Karpas-422 (cell line): ENCODE measurements around the gene MAN1C1. TPM values are rescaled to one million over a fixed set of nuclear protein-coding genes. Genes with fewer than 3 reads are reported as not detected.

Source experiments
- DNase-seq: peaks from one replicate; pipeline ENCODE4 v3.0.0-alpha.2; 2015
- H2AFZ ChIP-seq: fragments of 200-600 bp; sonication (generic); 2 replicates; pipeline ENCODE4 v1.6.1; 2014; ENCODE audit warnings: antibody characterized with exemption, low read length, mixed read lengths
- H3K27ac ChIP-seq: fragments of 200-600 bp; sonication (generic); 2 replicates; pipeline ENCODE4 v1.5.1; 2014; ENCODE audit warnings: mild to moderate bottlenecking, low read length, moderate library complexity
- H3K27me3 ChIP-seq: fragments of 200-600 bp; sonication (generic); 2 replicates; pipeline ENCODE4 v1.6.1; 2014; ENCODE audit warnings: low read length, mixed read lengths
- H3K36me3 ChIP-seq: fragments of 200-600 bp; sonication (generic); 2 replicates; pipeline ENCODE4 v1.6.1; 2014; ENCODE audit warnings: low read length, mixed read lengths; ENCODE audit not compliant: insufficient read depth
- H3K4me1 ChIP-seq: fragments of 200-600 bp; sonication (generic); 2 replicates; pipeline ENCODE4 v1.6.1; 2014; ENCODE audit warnings: mild to moderate bottlenecking, low read length, mixed read lengths
- H3K4me2 ChIP-seq: fragments of 200-600 bp; sonication (generic); 2 replicates; pipeline ENCODE4 v1.6.1; 2014; ENCODE audit warnings: low read length, low read depth, mild to moderate bottlenecking; ENCODE audit not compliant: poor library complexity, severe bottlenecking
- H3K4me3 ChIP-seq: fragments of 200-600 bp; sonication (generic); 2 replicates; pipeline ENCODE4 v1.5.1; 2014; ENCODE audit warnings: mild to moderate bottlenecking, antibody characterized with exemption, low read length, mixed read lengths
- H3K79me2 ChIP-seq: fragments of 200-600 bp; sonication (generic); 2 replicates; pipeline ENCODE4 v1.6.1; 2014; ENCODE audit warnings: mild to moderate bottlenecking, low read length, mixed read lengths
- H3K9ac ChIP-seq: fragments of 200-600 bp; sonication (generic); 2 replicates; pipeline ENCODE4 v1.6.0; 2014; ENCODE audit warnings: low read length
- H3K9me2 ChIP-seq: fragments of 200-600 bp; sonication (generic), shearing (Covaris generic); replicated peaks from 2 replicates; pipeline ENCODE4 v1.6.0; 2014; ENCODE audit warnings: mild to moderate bottlenecking, low read length, moderate library complexity; ENCODE audit not compliant: insufficient read depth
- H3K9me3 ChIP-seq: fragments of 300-700, 200-600 bp; sonication (generic); 2 replicates; pipeline ENCODE4 v1.6.1; 2014; ENCODE audit warnings: low read length, mixed read lengths
- H4K20me1 ChIP-seq: fragments of 200-600 bp; sonication (generic); 2 replicates; pipeline ENCODE4 v1.6.1; 2014; ENCODE audit warnings: mild to moderate bottlenecking, antibody characterized with exemption, low read length, low read depth; ENCODE audit not compliant: insufficient read depth
- total RNA-seq: library from RNA; depleted of rRNA; stranded (reverse); fragments of >200 nt; shearing (Covaris generic); gene quantifications from 2 replicates; pipeline ENCODE4 v1.2.3, GENCODE V29; 2014; ENCODE audit warnings: low replicate concordance

The MAN1C1 gene
- total RNA-seq, 1 experiment from 2014 or later, result not detected

- H3K36me3 ChIP-seq, result no peaks in the 10 kb centered on the region
- no peak overlapping the region for H3K4me2 ChIP-seq
- H3K27ac ChIP-seq, result no peak overlapping the region
- no peaks in the 10 kb centered on the region for H3K9me2 ChIP-seq
- no peaks in the 10 kb centered on the region for H4K20me1 ChIP-seq
- no peak overlapping the region for H3K4me3 ChIP-seq
- H3K9me3 ChIP-seq, result no peaks in the 10 kb centered on the region
- H3K79me2 ChIP-seq, result no peaks in the 10 kb centered on the region
- H3K4me1 ChIP-seq, result no peaks in the 10 kb centered on the region
- no peak for DNase-seq
- 0 out of 2 replicates have a peak, but pooled peaks cover 2% of the 10 kb centered on the region for H3K27me3 ChIP-seq
- no peak overlapping the region for H3K9ac ChIP-seq
- H2AFZ ChIP-seq, result no peak overlapping the region
Measured at GRCh38 chr1:25724966-25725365, 108.4 kb downstream of the MAN1C1 start.

- H3K27ac ChIP-seq, result no peak overlapping the region
- no peaks in the 10 kb centered on the region for H3K9me2 ChIP-seq
- H3K9me3 ChIP-seq, result no peaks in the 10 kb centered on the region
- DNase-seq, result no peak
- no peaks in the 10 kb centered on the region for H3K79me2 ChIP-seq
- H3K36me3 ChIP-seq, result no peaks in the 10 kb centered on the region
- H3K27me3 ChIP-seq, result 0 out of 2 replicates have a peak, but pooled peaks cover 2% of the 10 kb centered on the region
- no peaks in the 10 kb centered on the region for H4K20me1 ChIP-seq
- no peak overlapping the region for H3K9ac ChIP-seq
- no peak overlapping the region for H3K4me2 ChIP-seq
- no peak overlapping the region for H3K4me3 ChIP-seq
- no peaks in the 10 kb centered on the region for H3K4me1 ChIP-seq
- no peak overlapping the region for H2AFZ ChIP-seq
Measured at GRCh38 chr1:25725482-25725881, 108.9 kb downstream of the MAN1C1 start.

- Histone ChIP-seq H3K27me3 (0 out of 2 replicates have a peak, but pooled peaks cover 2% of the 10 kb centered on the region), H3K4me1 (no peaks in the 10 kb centered on the region), H3K4me3 (no peak overlapping the region), H3K9me3 (no peaks in the 10 kb centered on the region), H3K36me3 (no peaks in the 10 kb centered on the region), H3K9ac (no peak overlapping the region), H3K27ac (no peak overlapping the region), H2AFZ (no peak overlapping the region), H3K4me2 (no peak overlapping the region), H3K9me2 (no peaks in the 10 kb centered on the region), H3K79me2 (no peaks in the 10 kb centered on the region), H4K20me1 (0 out of 2 replicates have a peak, but pooled peaks cover 7% of the 10 kb centered on the region)
- DNase-seq, result no peak
Measured at GRCh38 chr1:25727088-25727487, 110.5 kb downstream of the MAN1C1 start.

- Histone ChIP-seq H3K4me3 (no peak overlapping the region), H3K9me2 (no peaks in the 10 kb centered on the region), H3K9ac (no peak overlapping the region), H3K4me2 (no peak overlapping the region), H3K27me3 (0 out of 2 replicates have a peak, but pooled peaks cover 2% of the 10 kb centered on the region), H4K20me1 (0 out of 2 replicates have a peak, but pooled peaks cover 7% of the 10 kb centered on the region), H3K27ac (no peak overlapping the region), H2AFZ (no peak overlapping the region), H3K36me3 (no peaks in the 10 kb centered on the region), H3K9me3 (no peaks in the 10 kb centered on the region), H3K4me1 (no peaks in the 10 kb centered on the region), H3K79me2 (no peaks in the 10 kb centered on the region)
- no peak for DNase-seq
Measured at GRCh38 chr1:25727635-25728286, 111.2 kb downstream of the MAN1C1 start.

GRCh38 chr1:25728301-25728935 lies 111.8 kb downstream of the MAN1C1 start:
- DNase-seq, result no peak
- H3K79me2 ChIP-seq, result no peaks in the 10 kb centered on the region
- 0 out of 2 replicates have a peak, but pooled peaks cover 2% of the 10 kb centered on the region for H3K27me3 ChIP-seq
- no peak overlapping the region for H3K27ac ChIP-seq
- no peak overlapping the region for H3K9ac ChIP-seq
- H3K4me3 ChIP-seq, result no peak overlapping the region
- no peaks in the 10 kb centered on the region for H3K9me2 ChIP-seq
- no peak overlapping the region for H2AFZ ChIP-seq
- no peaks in the 10 kb centered on the region for H3K36me3 ChIP-seq
- H3K4me1 ChIP-seq, result no peaks in the 10 kb centered on the region
- no peak overlapping the region for H3K4me2 ChIP-seq
- H3K9me3 ChIP-seq, result no peaks in the 10 kb centered on the region
- 0 out of 2 replicates have a peak, but pooled peaks cover 7% of the 10 kb centered on the region for H4K20me1 ChIP-seq

- H3K36me3 ChIP-seq, result no peaks in the 10 kb centered on the region
- H3K4me1 ChIP-seq, result no peaks in the 10 kb centered on the region
- 0 out of 2 replicates have a peak, but pooled peaks cover 7% of the 10 kb centered on the region for H4K20me1 ChIP-seq
- no peak overlapping the region for H3K4me3 ChIP-seq
- no peak overlapping the region for H3K27ac ChIP-seq
- no peaks in the 10 kb centered on the region for H3K79me2 ChIP-seq
- H3K9me2 ChIP-seq, result no peaks in the 10 kb centered on the region
- no peak overlapping the region for H3K9ac ChIP-seq
- 0 out of 2 replicates have a peak, but pooled peaks cover 2% of the 10 kb centered on the region for H3K27me3 ChIP-seq
- no peak for DNase-seq
- no peaks in the 10 kb centered on the region for H3K9me3 ChIP-seq
- H3K4me2 ChIP-seq, result no peak overlapping the region
- no peak overlapping the region for H2AFZ ChIP-seq
Measured at GRCh38 chr1:25729045-25729444, 112.5 kb downstream of the MAN1C1 start.

- Histone ChIP-seq H3K9me2 (no peaks in the 10 kb centered on the region), H3K4me3 (no peak overlapping the region), H4K20me1 (0 out of 2 replicates have a peak, but pooled peaks cover 7% of the 10 kb centered on the region), H3K9me3 (no peaks in the 10 kb centered on the region), H3K27ac (no peak overlapping the region), H3K9ac (no peak overlapping the region), H3K79me2 (no peaks in the 10 kb centered on the region), H3K4me2 (no peak overlapping the region), H3K36me3 (no peaks in the 10 kb centered on the region), H3K27me3 (0 out of 2 replicates have a peak, but pooled peaks cover 2% of the 10 kb centered on the region), H2AFZ (no peak overlapping the region), H3K4me1 (no peaks in the 10 kb centered on the region)
- DNase-seq, result no peak
Measured at GRCh38 chr1:25729790-25730644, 113.4 kb downstream of the MAN1C1 start.

- no peaks in the 10 kb centered on the region for H3K4me1 ChIP-seq
- no peak overlapping the region for H2AFZ ChIP-seq
- DNase-seq, result no peak
- H3K9me3 ChIP-seq, result no peaks in the 10 kb centered on the region
- H3K36me3 ChIP-seq, result no peaks in the 10 kb centered on the region
- H3K4me2 ChIP-seq, result no peak overlapping the region
- no peak overlapping the region for H3K4me3 ChIP-seq
- H3K9me2 ChIP-seq, result no peaks in the 10 kb centered on the region
- H3K9ac ChIP-seq, result no peak overlapping the region
- H3K27me3 ChIP-seq, result no peaks in the 10 kb centered on the region
- 0 out of 2 replicates have a peak, but pooled peaks cover 7% of the 10 kb centered on the region for H4K20me1 ChIP-seq
- no peak overlapping the region for H3K27ac ChIP-seq
- no peaks in the 10 kb centered on the region for H3K79me2 ChIP-seq
Measured at GRCh38 chr1:25731148-25731547, 114.6 kb downstream of the MAN1C1 start.
